Measurements from ENCODE around the gene CCDC9. TPM values are rescaled to one million over a fixed set of nuclear protein-coding genes. Genes with fewer than 3 reads are reported as not detected.
"Not testable (repeated sequence)": the region's sequence is repeated elsewhere in the genome, so short reads cannot be mapped to it uniquely, and the experiment has no call there.

The CCDC9 gene
- polyA plus RNA-seq, 3 donors: 20.6 to 30.1 (median 25.0) TPM

- DNase-seq (ENCODE audit: extremely low read depth in 1 of 11, low read depth in 9 of 11, low spot score in 4 of 11): peak; percentile 96 to 100 (median 99)
Observed at GRCh38 chr19:47256693-47257410, 527 bp downstream of the CCDC9 start.

- DNase-seq (ENCODE audit: extremely low read depth in 1 of 11, low read depth in 9 of 11, low spot score in 4 of 11): no peak
Observed at GRCh38 chr19:47257411-47258169, 1.3 kb downstream of the CCDC9 start.

GRCh38 chr19:47258434-47258833 is 2.1 kb downstream of the CCDC9 start:
- no peak for DNase-seq (ENCODE audit: extremely low read depth in 1 of 11, low read depth in 9 of 11, low spot score in 4 of 11)

- no peak for DNase-seq (ENCODE audit: extremely low read depth in 1 of 11, low read depth in 9 of 11, low spot score in 4 of 11)
Observed at GRCh38 chr19:47258895-47259555, 2.7 kb downstream of the CCDC9 start.

GRCh38 chr19:47260476-47260875 is 4.2 kb downstream of the CCDC9 start:
- DNase-seq (ENCODE audit: extremely low read depth in 1 of 11, low read depth in 9 of 11, low spot score in 4 of 11): no peak

- not testable (repeated sequence) for DNase-seq (ENCODE audit: extremely low read depth in 1 of 11, low read depth in 9 of 11, low spot score in 4 of 11)
Observed at GRCh38 chr19:47261946-47262793, 5.8 kb downstream of the CCDC9 start.

- DNase-seq (ENCODE audit: extremely low read depth in 1 of 11, low read depth in 9 of 11, low spot score in 4 of 11): no peak
Observed at GRCh38 chr19:47264629-47265028, 8.3 kb downstream of the CCDC9 start.

- DNase-seq (ENCODE audit: extremely low read depth in 1 of 11, low read depth in 9 of 11, low spot score in 4 of 11): no peak
Observed at GRCh38 chr19:47266401-47266941, 10.1 kb downstream of the CCDC9 start.

GRCh38 chr19:47267350-47267759 is 11.0 kb downstream of the CCDC9 start:
- no peak for DNase-seq (ENCODE audit: extremely low read depth in 1 of 11, low read depth in 9 of 11, low spot score in 4 of 11)

GRCh38 chr19:47268028-47268427 is 11.7 kb downstream of the CCDC9 start:
- DNase-seq (ENCODE audit: extremely low read depth in 1 of 11, low read depth in 9 of 11, low spot score in 4 of 11): no peak

- DNase-seq (ENCODE audit: extremely low read depth in 1 of 11, low read depth in 9 of 11, low spot score in 4 of 11): no peak
Observed at GRCh38 chr19:47269596-47269995, 13.3 kb downstream of the CCDC9 start.

- DNase-seq (ENCODE audit: extremely low read depth in 1 of 11, low read depth in 9 of 11, low spot score in 4 of 11): no peak
Observed at GRCh38 chr19:47270408-47270807, 14.1 kb downstream of the CCDC9 start.

GRCh38 chr19:47271949-47272348 is 15.6 kb downstream of the CCDC9 start:
- no peak for DNase-seq (ENCODE audit: extremely low read depth in 1 of 11, low read depth in 9 of 11, low spot score in 4 of 11)

GRCh38 chr19:47272448-47273312 is 16.4 kb downstream of the CCDC9 start:
- DNase-seq (ENCODE audit: extremely low read depth in 1 of 11, low read depth in 9 of 11, low spot score in 4 of 11): no peak

GRCh38 chr19:47273313-47274070 is 17.2 kb downstream of the CCDC9 start:
- DNase-seq (ENCODE audit: extremely low read depth in 1 of 11, low read depth in 9 of 11, low spot score in 4 of 11): peak; percentile 77 to 92 (median 87)

GRCh38 chr19:47274071-47274890 is 18.0 kb downstream of the CCDC9 start, which contains the start of gene INAFM1:
Gene INAFM1, plus strand, starts transcription at chr19:47274885. Its CDS starts 35 bp downstream, at chr19:47274920.
- peak; percentile 74 to 94 (median 88) for DNase-seq (ENCODE audit: extremely low read depth in 1 of 11, low read depth in 9 of 11, low spot score in 4 of 11)

Measured in renal cortex interstitium (tissue), 11 donors.